Measurements from ENCODE around the gene TMEM119.

The TMEM119 gene

GRCh38 chr12:108573317-108573716, 24.6 kb downstream of the TMEM119 start:
- Mint-ChIP-seq H3K27me3 (ENCODE audit: low read depth, poor library complexity) (peaks cover 14% of the 10 kb centered on the region), H3K9me3 (no peaks in the 10 kb centered on the region), H3K4me3 (no peak overlapping the region), H3K36me3 (ENCODE audit: low read depth) (peaks cover 11% of the 10 kb centered on the region), H3K4me1 (no peaks in the 10 kb centered on the region), H3K27ac (no peak overlapping the region)
- DNase-seq, result no peak
- TF ChIP-seq CTCF (IDR thresholded peaks at IDR 0.05), result no peak

DNA sequence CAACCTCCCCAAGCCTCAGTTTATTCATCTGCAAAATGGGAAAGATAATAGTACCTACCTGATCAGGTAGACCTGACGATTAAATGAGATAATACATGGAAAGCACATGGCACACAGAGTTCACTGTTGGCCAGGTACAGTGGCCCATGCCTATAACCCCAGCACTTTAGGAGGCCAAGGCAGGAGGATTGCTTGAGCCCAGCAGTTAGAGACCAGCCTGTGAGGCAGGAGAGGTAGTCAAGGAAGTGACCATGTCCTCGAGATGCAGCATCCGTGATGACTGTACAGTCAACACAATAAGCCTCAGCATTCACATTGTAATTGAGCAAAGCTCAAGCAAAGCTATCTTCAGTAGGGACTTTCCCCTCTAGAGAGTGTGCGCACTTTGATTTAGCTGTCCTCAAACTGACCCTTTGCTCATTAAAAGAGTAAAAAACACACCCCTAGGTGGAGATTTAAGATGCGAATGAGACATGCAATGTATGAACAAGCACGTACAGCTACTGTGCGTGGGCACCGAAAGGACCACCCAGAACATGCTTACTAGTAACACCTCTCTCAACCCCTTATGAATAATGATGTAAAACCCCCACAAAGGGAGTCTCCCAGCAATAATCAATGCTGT, 25.6 kb downstream of the TMEM119 start:
- H3K4me1 Mint-ChIP-seq, result no peaks in the 10 kb centered on the region
- peaks cover 10% of the 10 kb centered on the region for H3K27me3 Mint-ChIP-seq (ENCODE audit: low read depth, poor library complexity)
- TF ChIP-seq CTCF (IDR thresholded peaks at IDR 0.05), result no peak
- no peaks in the 10 kb centered on the region for H3K9me3 Mint-ChIP-seq
- DNase-seq, result no peak
- H3K4me3 Mint-ChIP-seq, result no peak overlapping the region
- no peak overlapping the region for H3K27ac Mint-ChIP-seq
- H3K36me3 Mint-ChIP-seq (ENCODE audit: low read depth), result peaks cover 17% of the 10 kb centered on the region

DNA sequence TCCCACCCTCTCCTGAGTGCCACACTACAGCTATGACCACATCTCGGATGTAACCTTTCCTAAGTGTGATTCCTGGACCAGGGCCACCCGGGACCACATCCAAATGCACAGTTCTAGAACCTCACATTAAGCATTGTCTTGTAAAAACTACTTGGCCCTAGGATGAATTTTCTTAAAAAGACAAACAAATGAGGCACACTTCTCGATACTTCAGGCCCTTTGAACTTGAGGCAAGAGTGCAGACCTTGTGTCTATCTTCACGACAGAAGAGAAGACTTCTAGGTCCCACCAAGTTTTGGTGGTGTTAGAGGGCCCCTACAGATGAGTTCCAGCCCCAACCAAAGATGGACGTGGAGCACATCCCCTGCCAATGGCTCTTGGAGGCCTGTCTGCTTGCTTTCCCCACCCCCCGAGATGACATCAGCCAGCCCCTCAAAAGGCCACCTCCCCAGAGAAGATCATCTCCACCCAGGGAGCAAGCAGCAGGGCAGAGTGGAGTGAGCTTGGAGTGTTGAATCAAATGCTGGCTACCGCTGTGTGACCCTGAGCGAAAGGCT, 26.2 kb downstream of the TMEM119 start:
- DNase-seq, result no peak
- Mint-ChIP-seq H3K36me3 (ENCODE audit: low read depth) (peaks cover 22% of the 10 kb centered on the region), H3K4me1 (no peaks in the 10 kb centered on the region), H3K27ac (no peak overlapping the region), H3K4me3 (no peak overlapping the region), H3K27me3 (ENCODE audit: low read depth, poor library complexity) (peaks cover 14% of the 10 kb centered on the region), H3K9me3 (no peaks in the 10 kb centered on the region)
- no peak for TF ChIP-seq CTCF (IDR thresholded peaks at IDR 0.05)

- Mint-ChIP-seq H3K27ac (no peak overlapping the region), H3K36me3 (ENCODE audit: low read depth) (peaks cover 22% of the 10 kb centered on the region), H3K9me3 (no peaks in the 10 kb centered on the region), H3K4me1 (no peaks in the 10 kb centered on the region), H3K27me3 (ENCODE audit: low read depth, poor library complexity) (peaks cover 10% of the 10 kb centered on the region), H3K4me3 (no peak overlapping the region)
- DNase-seq, result no peak
- TF ChIP-seq CTCF (IDR thresholded peaks at IDR 0.05), result peak; percentile 36
Observed at GRCh38 chr12:108570743-108571608, 26.9 kb downstream of the TMEM119 start.

GRCh38 chr12:108568338-108569154, 29.3 kb downstream of the TMEM119 start:
- H3K36me3 Mint-ChIP-seq (ENCODE audit: low read depth), result peaks cover 33% of the 10 kb centered on the region

More at GRCh38 chr12:108568338-108569154, 29.3 kb downstream of the TMEM119 start:
- Mint-ChIP-seq H3K27ac (peak overlapping the region; percentile 64), H3K4me1 (no peaks in the 10 kb centered on the region), H3K4me3 (no peak overlapping the region), H3K27me3 (ENCODE audit: low read depth, poor library complexity) (peaks cover 3% of the 10 kb centered on the region), H3K9me3 (no peaks in the 10 kb centered on the region)
- DNase-seq, result no peak
- TF ChIP-seq CTCF (IDR thresholded peaks at IDR 0.05), result no peak
